Measurements from ENCODE around the gene SKI. TPM values are rescaled to one million over a fixed set of nuclear protein-coding genes. Genes with fewer than 3 reads are reported as not detected.
A peak's percentile ranks its signal among the peaks of the same experiment; 100 is the strongest.

The SKI gene
- polyA plus RNA-seq, 3 donors, result 0.20 to 6.6 (median 0.25) TPM

- TF ChIP-seq, protein P1, sequence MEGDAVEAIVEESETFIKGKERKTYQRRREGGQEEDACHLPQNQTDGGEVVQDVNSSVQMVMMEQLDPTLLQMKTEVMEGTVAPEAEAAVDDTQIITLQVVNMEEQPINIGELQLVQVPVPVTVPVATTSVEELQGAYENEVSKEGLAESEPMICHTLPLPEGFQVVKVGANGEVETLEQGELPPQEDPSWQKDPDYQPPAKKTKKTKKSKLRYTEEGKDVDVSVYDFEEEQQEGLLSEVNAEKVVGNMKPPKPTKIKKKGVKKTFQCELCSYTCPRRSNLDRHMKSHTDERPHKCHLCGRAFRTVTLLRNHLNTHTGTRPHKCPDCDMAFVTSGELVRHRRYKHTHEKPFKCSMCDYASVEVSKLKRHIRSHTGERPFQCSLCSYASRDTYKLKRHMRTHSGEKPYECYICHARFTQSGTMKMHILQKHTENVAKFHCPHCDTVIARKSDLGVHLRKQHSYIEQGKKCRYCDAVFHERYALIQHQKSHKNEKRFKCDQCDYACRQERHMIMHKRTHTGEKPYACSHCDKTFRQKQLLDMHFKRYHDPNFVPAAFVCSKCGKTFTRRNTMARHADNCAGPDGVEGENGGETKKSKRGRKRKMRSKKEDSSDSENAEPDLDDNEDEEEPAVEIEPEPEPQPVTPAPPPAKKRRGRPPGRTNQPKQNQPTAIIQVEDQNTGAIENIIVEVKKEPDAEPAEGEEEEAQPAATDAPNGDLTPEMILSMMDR (IDR thresholded peaks at IDR 0.05), result no peak
- Histone ChIP-seq H3K9me3 (replicated peaks in 1 of 2; ENCODE audit: control insufficient read depth in 1 of 2, insufficient read depth in 1 of 2, low read length in 2 of 2) (peaks cover 0 to 13% of the 10 kb centered on the region in 2 donors), H3K36me3 (replicated peaks in 1 of 2; ENCODE audit: control insufficient read depth in 1 of 2, insufficient read depth in 2 of 2, low read length in 2 of 2) (peaks cover 0 to 4% of the 10 kb centered on the region in 2 donors), H3K9ac (ENCODE audit: insufficient read depth, low read length, poor library complexity, severe bottlenecking) (no peak overlapping the region), H3K4me1 (ENCODE audit: control insufficient read depth in 1 of 2, insufficient read depth in 2 of 2, low read length in 2 of 2) (peaks cover 27 to 46% of the 10 kb centered on the region in 2 donors), H3K79me2 (ENCODE audit: insufficient read depth, low read length) (peaks cover 79% of the 10 kb centered on the region), H3K27me3 (ENCODE audit: control insufficient read depth in 2 of 2, insufficient read depth in 2 of 2, low read length in 2 of 2) (no peaks in the 10 kb centered on the region), H3K4me3 (replicated peaks in 1 of 3; ENCODE audit: low read depth in 2 of 3, low read length in 3 of 3) (no peak overlapping the region), H2AFZ (ENCODE audit: insufficient read depth, low read depth, low read length, poor library complexity, severe bottlenecking) (no peak overlapping the region), H3K4me2 (replicated peaks; ENCODE audit: extremely low read depth, low read length, poor library complexity, severe bottlenecking) (no peak overlapping the region), H4K20me1 (ENCODE audit: insufficient read depth, low read length) (peaks cover 94% of the 10 kb centered on the region), H3K27ac (ENCODE audit: low read depth in 1 of 2, low read length in 2 of 2) (no peak overlapping the region)
- peaks cover 3 to 14% (median 6%) of the 10 kb centered on the region in 7 donors for H3K9me3 Mint-ChIP-seq
- H3K4me1 Mint-ChIP-seq, result peaks cover 44% of the 10 kb centered on the region
- WGBS (ENCODE audit: insufficient coverage), result 83% methylated on average over 25 of the region's 27 CpGs
- peaks cover 0 to 16% (median 1%) of the 10 kb centered on the region in 3 donors for H3K27me3 Mint-ChIP-seq (ENCODE audit: low read depth in 3 of 3)
- no peak for DNase-seq
- peak overlapping the region in 1 of 7 donors; percentile 68 for H3K27ac Mint-ChIP-seq
- H3K36me3 Mint-ChIP-seq, result peaks cover 36 to 51% of the 10 kb centered on the region in 2 donors
- intact Hi-C loops (cut with micrococcal nuclease), result no loop called here
- no peak overlapping the region for H3K4me3 Mint-ChIP-seq
Measured at GRCh38 chr1:2250721-2251281, 22.7 kb downstream of the SKI start.

DNA sequence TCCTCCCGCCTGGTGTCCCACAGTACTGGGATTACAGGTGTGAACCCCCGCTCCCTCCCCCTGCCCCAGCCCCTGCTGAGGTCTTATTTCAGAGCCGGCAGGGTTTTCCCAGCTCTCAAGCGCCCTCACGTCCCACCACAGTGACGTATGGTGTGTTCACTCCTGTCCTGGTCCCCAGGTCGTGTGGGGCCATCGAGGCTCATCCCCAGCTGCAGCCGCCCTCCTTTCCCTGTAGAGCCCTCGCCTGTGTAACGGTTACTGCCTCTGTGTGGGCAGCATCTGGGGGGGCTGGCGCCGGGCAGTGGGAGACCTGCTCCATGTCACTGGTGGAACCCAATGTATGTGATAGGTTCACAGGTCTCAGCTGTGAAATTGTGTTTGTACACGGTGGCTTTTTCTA is 23.2 kb downstream of the SKI start:
- no peak overlapping the region for H3K4me3 Mint-ChIP-seq

More for the DNA sequence above, 23.2 kb downstream of the SKI start:
- H3K27me3 ChIP-seq (ENCODE audit: control insufficient read depth in 2 of 2, insufficient read depth in 2 of 2, low read length in 2 of 2), result no peaks in the 10 kb centered on the region
- H2AFZ ChIP-seq (ENCODE audit: insufficient read depth, low read depth, low read length, poor library complexity, severe bottlenecking), result no peak overlapping the region
- H3K9me3 ChIP-seq (replicated peaks in 1 of 2; ENCODE audit: control insufficient read depth in 1 of 2, insufficient read depth in 1 of 2, low read length in 2 of 2), result peaks cover 0 to 19% of the 10 kb centered on the region in 2 donors
- TF ChIP-seq, protein P1 (IDR thresholded peaks at IDR 0.05), result no peak
- Mint-ChIP-seq H3K27me3 (ENCODE audit: low read depth in 3 of 3) (peaks cover 0 to 16% (median 1%) of the 10 kb centered on the region in 3 donors), H3K9me3 (peaks cover 3 to 14% (median 6%) of the 10 kb centered on the region in 7 donors), H3K4me1 (peaks cover 39% of the 10 kb centered on the region), H3K36me3 (peaks cover 36 to 51% of the 10 kb centered on the region in 2 donors), H3K27ac (peak overlapping the region in 3 of 7 donors; percentile 7 to 47 (median 18))
- H3K4me3 ChIP-seq (replicated peaks in 1 of 3; ENCODE audit: low read depth in 2 of 3, low read length in 3 of 3), result no peak overlapping the region
- peaks cover 21 to 42% of the 10 kb centered on the region in 2 donors for H3K4me1 ChIP-seq (ENCODE audit: control insufficient read depth in 1 of 2, insufficient read depth in 2 of 2, low read length in 2 of 2)
- H3K27ac ChIP-seq (ENCODE audit: low read depth in 1 of 2, low read length in 2 of 2), result no peak overlapping the region
- H3K4me2 ChIP-seq (replicated peaks; ENCODE audit: extremely low read depth, low read length, poor library complexity, severe bottlenecking), result no peak overlapping the region
- 97% methylated on average over 12 of the region's 14 CpGs for WGBS (ENCODE audit: insufficient coverage)
- H3K79me2 ChIP-seq (ENCODE audit: insufficient read depth, low read length), result peaks cover 81% of the 10 kb centered on the region
- H4K20me1 ChIP-seq (ENCODE audit: insufficient read depth, low read length), result peaks cover 94% of the 10 kb centered on the region
- no peak for DNase-seq
- intact Hi-C loops (cut with micrococcal nuclease), result no loop called here
- no peak overlapping the region for H3K9ac ChIP-seq (ENCODE audit: insufficient read depth, low read length, poor library complexity, severe bottlenecking)
- H3K36me3 ChIP-seq (replicated peaks in 1 of 2; ENCODE audit: control insufficient read depth in 1 of 2, insufficient read depth in 2 of 2, low read length in 2 of 2), result peaks cover 0 to 4% of the 10 kb centered on the region in 2 donors

All from CD14-positive monocyte (primary cell).